Activated CD4-positive, alpha-beta T cell treated with anti-CD3 and anti-CD28 coated beads, Interleukin-2, amount 50 U/mL, for 4 hours (primary cell): ENCODE measurements around the gene CLEC17A.
"Not testable (repeated sequence)": the region's sequence is repeated elsewhere in the genome, so short reads cannot be mapped to it uniquely, and the experiment has no call there.

ENCODE experiments used
- DNase-seq, 2 experiments: peaks; one replicate each; pipeline ENCODE4 v3.0.0-alpha.2; 2020

CLEC17A gene

GRCh38 chr19:14584372-14584771, 1.5 kb downstream of the CLEC17A start:
- not testable (repeated sequence) for DNase-seq

- not testable (repeated sequence) for DNase-seq
Measured at GRCh38 chr19:14585187-14585586, 2.3 kb downstream of the CLEC17A start.

- not testable (repeated sequence) for DNase-seq
Measured at GRCh38 chr19:14589433-14589832, 6.5 kb downstream of the CLEC17A start.

- DNase-seq, result no peak
Measured at GRCh38 chr19:14595558-14595957, 12.7 kb downstream of the CLEC17A start.

- no peak for DNase-seq
Measured at GRCh38 chr19:14599548-14600147, 16.8 kb downstream of the CLEC17A start.

- DNase-seq, result no peak
Measured at GRCh38 chr19:14603990-14604387, 21.1 kb downstream of the CLEC17A start.

GRCh38 chr19:14606627-14607026, 23.7 kb downstream of the CLEC17A start:
- no peak for DNase-seq

- no peak for DNase-seq
Measured at GRCh38 chr19:14611051-14611450, 28.2 kb downstream of the CLEC17A start.

GRCh38 chr19:14612242-14612641, 29.4 kb downstream of the CLEC17A start:
- not testable (repeated sequence) for DNase-seq

GRCh38 chr19:14612657-14613056, 29.8 kb downstream of the CLEC17A start:
- DNase-seq, result no peak

- DNase-seq, result not testable (repeated sequence)
Measured at GRCh38 chr19:14613399-14614098, 30.7 kb downstream of the CLEC17A start.

- DNase-seq, result no peak
Measured at GRCh38 chr19:14614099-14614412, 31.2 kb downstream of the CLEC17A start.

- no peak for DNase-seq
Measured at GRCh38 chr19:14615623-14616022, 32.7 kb downstream of the CLEC17A start.

GRCh38 chr19:14616407-14616806, 33.5 kb downstream of the CLEC17A start:
- DNase-seq, result no peak

- no peak for DNase-seq
Measured at GRCh38 chr19:14619404-14619803, 36.5 kb downstream of the CLEC17A start.

- DNase-seq, result not testable (repeated sequence)
Measured at GRCh38 chr19:14624491-14624890, 41.6 kb downstream of the CLEC17A start.

GRCh38 chr19:14629557-14629956, 46.7 kb downstream of the CLEC17A start:
- no peak for DNase-seq

- DNase-seq, result no peak
Measured at GRCh38 chr19:14632286-14632685, 49.4 kb downstream of the CLEC17A start.

GRCh38 chr19:14639536-14640277, 56.8 kb downstream of the CLEC17A start:
- DNase-seq, result no peak

- DNase-seq, result no peak
Measured at GRCh38 chr19:14648506-14648905, 65.6 kb downstream of the CLEC17A start.

- DNase-seq, result no peak
Measured at GRCh38 chr19:14649020-14649419, 66.1 kb downstream of the CLEC17A start.

- DNase-seq, result no peak
Measured at GRCh38 chr19:14650161-14650560, 67.3 kb downstream of the CLEC17A start.

GRCh38 chr19:14654786-14655560, 72.1 kb downstream of the CLEC17A start:
- no peak for DNase-seq
